GM21367 (cell line): ENCODE results near the gene CBL.

Experiments used
- ATAC-seq: cut with Tn5 transposase; IDR thresholded peaks from one replicate; pipeline ENCODE4 v1.9.1; 2021; ENCODE audit not compliant: unreplicated experiment

The CBL gene

GRCh38 chr11:119342362-119343130 is 136.4 kb downstream of the CBL start:
- ATAC-seq: no peak

- no peak for ATAC-seq
These were observed 137.6 kb downstream of the CBL start for GRCh38 chr11:119343726-119344125.

- no peak for ATAC-seq
These were observed 138.3 kb downstream of the CBL start for GRCh38 chr11:119344291-119345010.

GRCh38 chr11:119345685-119346084 is 139.5 kb downstream of the CBL start:
- ATAC-seq: no peak

GRCh38 chr11:119346605-119347004 is 140.5 kb downstream of the CBL start, which contains the start of gene MFRP:
Gene MFRP, minus strand, starts transcription at chr11:119346705. Its CDS starts 192 bp downstream, at chr11:119346513.
- no peak for ATAC-seq

GRCh38 chr11:119347242-119347641 is 141.1 kb downstream of the CBL start:
- ATAC-seq: no peak

GRCh38 chr11:119347940-119348605 is 141.9 kb downstream of the CBL start:
- no peak for ATAC-seq

GRCh38 chr11:119350302-119350701 is 144.2 kb downstream of the CBL start:
- ATAC-seq: no peak

GRCh38 chr11:119351232-119351631 is 145.1 kb downstream of the CBL start:
- ATAC-seq: no peak

- ATAC-seq: no peak
These were observed 146.7 kb downstream of the CBL start for GRCh38 chr11:119352857-119353260.

GRCh38 chr11:119355091-119355843 is 149.1 kb downstream of the CBL start:
- ATAC-seq: no peak

- ATAC-seq: no peak
These were observed 150.4 kb downstream of the CBL start for GRCh38 chr11:119356349-119357031.

- ATAC-seq: no peak
These were observed 150.9 kb downstream of the CBL start for GRCh38 chr11:119357074-119357473.
